Mammary epithelial cell (primary cell): Measurements from ENCODE around the gene CCS.

Experiments used
- CTCF ChIP-seq, 2 donors: IDR thresholded peaks in 1 of 2; conservative IDR thresholded peaks in 1 of 2; 2 replicates each; pipeline ENCODE4 v1.5.1; 2011 to 2012; ENCODE audit warnings: inconsistent platforms in 2 of 2, low read length in 2 of 2, mild to moderate bottlenecking in 2 of 2, control low read depth in 1 of 2, low read depth in 1 of 2; ENCODE audit not compliant: insufficient read depth in 1 of 2; ENCODE audit errors: extremely low read depth in 1 of 2
- EZH2 ChIP-seq: IDR thresholded peaks from 2 replicates; pipeline ENCODE4 v1.6.1; 2012; ENCODE audit warnings: low read length, inconsistent platforms, borderline replicate concordance

GRCh38 chr11:66628061-66628603 lies 35.1 kb downstream of the CCS start:
- no peak for TF ChIP-seq CTCF (conservative IDR thresholded peaks at IDR 0.05 in 1 of 2, IDR thresholded peaks at IDR 0.05 in 1 of 2; ENCODE audit: extremely low read depth in 1 of 2, insufficient read depth in 1 of 2, low read depth in 1 of 2, low read length in 2 of 2)
- TF ChIP-seq EZH2, result no peak
